ENCODE data around the gene SPDEF. TPM values are rescaled to one million over a fixed set of nuclear protein-coding genes. Genes with fewer than 3 reads are reported as not detected.

The SPDEF gene
- total RNA-seq, 2 experiments from 2014 or later: 0.18 TPM; not detected in 1

DNA sequence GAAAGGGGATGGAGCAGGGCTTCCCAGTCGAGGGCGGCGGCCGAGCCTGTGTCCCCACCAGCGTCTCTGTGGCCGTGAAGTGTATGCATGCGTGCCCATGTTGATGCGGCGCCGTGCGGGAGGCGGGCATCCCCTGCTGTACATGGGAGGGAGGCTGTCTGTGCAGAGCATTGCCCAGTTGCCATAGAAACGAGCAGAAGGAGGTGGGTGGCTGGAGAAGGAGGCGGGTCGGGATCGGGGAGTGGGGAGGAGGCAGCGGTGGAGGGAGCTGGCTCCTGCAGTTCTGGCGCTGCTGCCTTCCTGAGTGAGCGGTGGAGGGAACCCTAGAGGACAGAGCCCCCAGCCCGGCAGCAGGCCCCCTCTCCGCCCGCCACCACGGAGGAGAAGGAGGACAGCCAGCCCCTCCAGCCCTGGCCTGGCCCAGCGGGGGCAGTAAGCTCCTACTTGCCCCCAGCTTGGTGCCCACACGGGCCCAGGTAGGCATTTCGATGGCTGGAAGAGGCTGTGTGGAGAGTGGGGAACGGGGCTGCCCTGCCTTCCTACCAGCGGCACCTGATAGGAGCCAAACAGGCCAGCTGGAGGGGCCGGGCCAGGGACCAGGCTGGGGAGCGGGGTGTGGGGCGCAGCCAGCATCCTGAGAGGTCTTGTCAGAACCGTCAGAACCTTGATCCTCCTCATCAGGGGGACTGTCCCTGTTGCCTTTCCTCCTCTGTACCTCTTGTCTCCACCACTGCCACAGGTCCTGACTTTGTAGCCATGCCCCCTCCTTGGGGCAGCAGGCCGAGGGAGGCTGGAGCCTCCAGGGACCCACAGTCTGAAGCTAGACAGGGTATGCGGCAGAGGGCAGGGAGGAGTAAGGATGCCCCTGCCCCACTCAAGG is 41.3 kb downstream of the SPDEF start:
- Mint-ChIP-seq H3K4me1 (no peaks in the 10 kb centered on the region), H3K27me3 (peaks cover 3% of the 10 kb centered on the region), H3K27ac (no peak overlapping the region), H3K9me3 (ENCODE audit: low read depth) (peaks cover 2% of the 10 kb centered on the region), H3K4me3 (no peak overlapping the region), H3K36me3 (ENCODE audit: low read depth) (no peaks in the 10 kb centered on the region)
- POLR2A ChIA-PET: no interaction called here
- no peak for ATAC-seq
- CTCF ChIA-PET: interaction anchor here (0.6 to 0.7 kb wide), 2 partner anchors 55 to 373 kb away, joined by 3 to 4 read pairs; no protein-coding TSS in a partner anchor
- intact Hi-C loops (cut with DNase I, micrococcal nuclease): no loop called here
- no peak for DNase-seq

DNA sequence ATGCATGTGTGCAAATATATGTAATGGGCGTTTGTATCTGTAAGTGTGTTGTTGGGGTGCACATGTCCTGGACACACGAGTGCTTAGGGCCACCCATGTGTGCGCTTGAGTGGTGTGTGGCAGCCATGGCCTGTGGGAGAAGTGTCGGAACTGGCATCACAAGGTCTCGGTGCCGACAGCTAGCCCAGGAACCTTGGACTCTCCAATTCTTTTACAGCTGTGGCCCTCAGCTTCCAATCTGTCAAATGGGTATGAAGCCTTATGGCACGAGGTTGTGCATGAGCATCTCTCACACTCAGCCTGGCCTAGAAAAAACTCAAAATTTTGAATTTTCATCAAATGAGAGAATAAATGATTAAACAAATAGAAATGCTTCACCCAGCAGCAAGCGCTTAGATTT is 42.0 kb downstream of the SPDEF start:
- no peaks in the 10 kb centered on the region for H3K4me1 Mint-ChIP-seq
- intact Hi-C loops (cut with DNase I, micrococcal nuclease): no loop called here
- ATAC-seq (no peak), DNase-seq (no peak)
- H3K4me3 Mint-ChIP-seq: no peak overlapping the region
- peaks cover 3% of the 10 kb centered on the region for H3K27me3 Mint-ChIP-seq
- peaks cover 3% of the 10 kb centered on the region for H3K9me3 Mint-ChIP-seq (ENCODE audit: low read depth)
- H3K36me3 Mint-ChIP-seq (ENCODE audit: low read depth): no peaks in the 10 kb centered on the region
- ChIA-PET POLR2A (no interaction called here), CTCF (interaction anchor here (0.6 to 0.7 kb wide), 2 partner anchors 55 to 372 kb away, joined by 3 to 4 read pairs; no protein-coding TSS in a partner anchor)
- no peak overlapping the region for H3K27ac Mint-ChIP-seq

DNA sequence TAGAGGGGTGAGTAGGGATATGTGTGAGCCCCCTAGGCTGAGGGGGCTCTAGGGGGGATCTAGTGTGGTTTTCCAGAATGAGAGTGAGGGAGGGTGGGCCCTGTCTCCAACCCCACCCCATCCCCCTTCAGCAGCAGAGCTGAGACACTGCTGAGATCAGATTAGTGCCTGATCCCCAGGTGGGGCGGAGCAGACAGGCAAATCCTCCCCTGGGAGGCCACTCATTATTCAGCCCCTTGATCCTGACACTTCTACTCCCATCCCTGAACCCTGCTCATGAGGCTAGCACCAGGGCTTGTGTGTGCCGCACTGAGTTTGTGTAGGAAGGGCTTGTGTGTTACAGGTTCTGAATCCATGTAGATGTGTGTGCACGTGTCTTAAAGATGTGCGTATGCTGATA is 42.5 kb downstream of the SPDEF start:
- ATAC-seq (no peak), DNase-seq (no peak)
- intact Hi-C loops (cut with DNase I, micrococcal nuclease): no loop called here
- no peaks in the 10 kb centered on the region for H3K36me3 Mint-ChIP-seq (ENCODE audit: low read depth)
- no peak overlapping the region for H3K4me3 Mint-ChIP-seq
- H3K9me3 Mint-ChIP-seq (ENCODE audit: low read depth): peaks cover 4% of the 10 kb centered on the region
- H3K27me3 Mint-ChIP-seq: peaks cover 3% of the 10 kb centered on the region
- no peaks in the 10 kb centered on the region for H3K4me1 Mint-ChIP-seq
- POLR2A ChIA-PET: no interaction called here
- H3K27ac Mint-ChIP-seq: no peak overlapping the region
- CTCF ChIA-PET: no interaction called here

DNA sequence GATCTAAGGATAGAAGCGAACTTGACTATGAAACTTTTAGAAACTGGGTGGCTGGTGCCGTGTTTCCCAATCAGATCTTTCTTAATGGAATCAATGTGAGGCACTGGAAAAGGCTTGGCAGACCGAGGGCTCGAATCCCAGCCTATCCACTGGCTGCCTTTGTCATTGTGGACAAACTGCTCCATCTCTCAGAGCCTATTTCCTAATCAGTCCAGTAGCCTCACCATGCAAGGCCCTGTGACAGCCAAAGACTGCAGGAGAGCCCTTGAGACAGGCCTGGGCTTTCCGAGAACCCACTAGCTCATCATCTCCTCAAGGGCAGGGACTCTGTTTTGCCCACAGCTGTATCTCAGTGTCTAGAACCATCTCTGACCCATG is 43.4 kb downstream of the SPDEF start:
- ATAC-seq: no peak
- Mint-ChIP-seq H3K36me3 (ENCODE audit: low read depth) (no peaks in the 10 kb centered on the region), H3K27me3 (peaks cover 3% of the 10 kb centered on the region), H3K4me1 (no peaks in the 10 kb centered on the region), H3K4me3 (no peak overlapping the region), H3K27ac (no peak overlapping the region), H3K9me3 (ENCODE audit: low read depth) (peaks cover 4% of the 10 kb centered on the region)
- intact Hi-C loops (cut with DNase I, micrococcal nuclease): no loop called here
- CTCF ChIA-PET: interaction anchor here (1.6 kb wide), 1 partner anchor 53 kb away, joined by 5 read pairs; no protein-coding TSS in a partner anchor
- no peak for DNase-seq
- POLR2A ChIA-PET: no interaction called here

- ChIA-PET CTCF (interaction anchor here (1.6 kb wide), 1 partner anchor 52 kb away, joined by 5 read pairs; no protein-coding TSS in a partner anchor), POLR2A (no interaction called here)
- Mint-ChIP-seq H3K9me3 (ENCODE audit: low read depth) (peaks cover 4% of the 10 kb centered on the region), H3K27ac (no peak overlapping the region), H3K27me3 (peaks cover 3% of the 10 kb centered on the region), H3K4me3 (no peak overlapping the region), H3K4me1 (no peaks in the 10 kb centered on the region), H3K36me3 (ENCODE audit: low read depth) (no peaks in the 10 kb centered on the region)
- intact Hi-C loops (cut with DNase I, micrococcal nuclease): no loop called here
- ATAC-seq (no peak), DNase-seq (no peak)
Observed at GRCh38 chr6:34511915-34512737, 44.0 kb downstream of the SPDEF start.

- Mint-ChIP-seq H3K4me1 (no peaks in the 10 kb centered on the region), H3K27me3 (peaks cover 3% of the 10 kb centered on the region), H3K27ac (no peak overlapping the region), H3K36me3 (ENCODE audit: low read depth) (no peaks in the 10 kb centered on the region), H3K9me3 (ENCODE audit: low read depth) (peaks cover 4% of the 10 kb centered on the region), H3K4me3 (no peak overlapping the region)
- intact Hi-C loops (cut with DNase I, micrococcal nuclease): no loop called here
- ChIA-PET POLR2A (no interaction called here), CTCF (interaction anchor here (1.6 kb wide), 1 partner anchor 51 kb away, joined by 5 read pairs; no protein-coding TSS in a partner anchor)
- no peak for ATAC-seq
- no peak for DNase-seq
Observed at GRCh38 chr6:34511214-34511914, 44.8 kb downstream of the SPDEF start.

DNA sequence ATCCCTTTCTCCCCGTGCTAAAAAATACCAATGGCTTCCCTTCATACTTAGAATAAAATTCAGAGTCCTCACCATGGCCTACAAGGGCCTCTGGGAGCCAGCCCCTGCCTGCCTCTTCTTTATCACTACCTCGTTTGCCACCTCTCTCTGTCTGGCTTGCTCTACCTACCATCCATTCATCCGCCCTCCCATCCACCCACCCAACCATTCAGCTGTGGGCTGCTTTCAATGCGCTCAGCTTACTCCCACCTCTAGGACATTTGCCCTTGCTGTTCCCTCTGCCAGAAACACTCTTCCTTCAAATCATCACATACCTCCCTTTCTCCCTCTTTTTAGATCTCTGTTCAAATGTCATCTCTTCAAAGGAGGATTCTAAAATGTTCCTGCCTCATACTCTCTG is 45.8 kb downstream of the SPDEF start:
- intact Hi-C loops (cut with DNase I, micrococcal nuclease): no loop called here
- peaks cover 4% of the 10 kb centered on the region for H3K9me3 Mint-ChIP-seq (ENCODE audit: low read depth)
- POLR2A ChIA-PET: no interaction called here
- H3K27me3 Mint-ChIP-seq: peaks cover 3% of the 10 kb centered on the region
- ATAC-seq (no peak), DNase-seq (no peak)
- no peak overlapping the region for H3K27ac Mint-ChIP-seq
- CTCF ChIA-PET: no interaction called here
- no peak overlapping the region for H3K4me3 Mint-ChIP-seq
- H3K36me3 Mint-ChIP-seq (ENCODE audit: low read depth): no peaks in the 10 kb centered on the region
- H3K4me1 Mint-ChIP-seq: no peaks in the 10 kb centered on the region

GRCh38 chr6:34509782-34510181 is 46.3 kb downstream of the SPDEF start:
- ChIA-PET POLR2A (no interaction called here), CTCF (no interaction called here)
- intact Hi-C loops (cut with DNase I, micrococcal nuclease): no loop called here
- no peak overlapping the region for H3K27ac Mint-ChIP-seq
- no peak for DNase-seq
- no peaks in the 10 kb centered on the region for H3K36me3 Mint-ChIP-seq (ENCODE audit: low read depth)
- H3K4me3 Mint-ChIP-seq: no peak overlapping the region
- peaks cover 3% of the 10 kb centered on the region for H3K27me3 Mint-ChIP-seq
- H3K4me1 Mint-ChIP-seq: no peaks in the 10 kb centered on the region
- peaks cover 4% of the 10 kb centered on the region for H3K9me3 Mint-ChIP-seq (ENCODE audit: low read depth)
- ATAC-seq: no peak

- POLR2A ChIA-PET: interaction anchor here (0.6 kb wide), 1 partner anchor 1259 kb away, joined by 3 read pairs; no protein-coding TSS in a partner anchor
Observed at GRCh38 chr6:34508425-34508824, 47.7 kb downstream of the SPDEF start.

DNA sequence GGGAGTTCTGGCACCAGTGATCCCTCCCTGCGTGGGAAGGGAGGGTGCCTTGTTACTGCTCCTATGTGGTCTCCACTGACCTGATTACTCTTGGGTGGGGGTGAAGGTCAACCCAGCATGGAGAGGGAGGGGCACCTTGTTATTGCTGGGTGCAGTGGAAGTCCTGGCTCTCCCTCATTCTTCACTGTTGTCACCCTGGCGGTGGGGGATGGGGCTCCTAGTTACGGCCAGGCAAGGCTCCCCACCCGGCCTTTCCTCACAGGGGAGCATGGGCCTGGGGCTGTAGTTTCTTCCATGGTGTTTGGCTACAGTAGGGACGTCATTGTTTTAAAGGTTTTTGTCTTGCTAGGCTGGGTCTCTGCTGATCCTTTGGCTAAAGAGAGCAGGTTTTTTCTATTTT is 49.4 kb downstream of the SPDEF start:
- Mint-ChIP-seq H3K27me3 (no peaks in the 10 kb centered on the region), H3K27ac (no peak overlapping the region), H3K4me3 (no peak overlapping the region), H3K36me3 (ENCODE audit: low read depth) (no peaks in the 10 kb centered on the region), H3K9me3 (ENCODE audit: low read depth) (peaks cover 9% of the 10 kb centered on the region), H3K4me1 (no peaks in the 10 kb centered on the region)
- ChIA-PET CTCF (no interaction called here), POLR2A (no interaction called here)
- intact Hi-C loops (cut with DNase I, micrococcal nuclease): no loop called here
- no peak for ATAC-seq
- DNase-seq: no peak

More at GRCh38 chr6:34508425-34508824, 47.7 kb downstream of the SPDEF start:
- ATAC-seq: no peak
- CTCF ChIA-PET: interaction anchor here (1.3 kb wide), 1 partner anchor 101 kb away, joined by 4 read pairs; no protein-coding TSS in a partner anchor
- H3K9me3 Mint-ChIP-seq (ENCODE audit: low read depth): peaks cover 4% of the 10 kb centered on the region
- H3K36me3 Mint-ChIP-seq (ENCODE audit: low read depth): no peaks in the 10 kb centered on the region
- intact Hi-C loops (cut with DNase I, micrococcal nuclease): no loop called here
- no peak overlapping the region for H3K27ac Mint-ChIP-seq
- H3K27me3 Mint-ChIP-seq: no peaks in the 10 kb centered on the region
- no peak overlapping the region for H3K4me3 Mint-ChIP-seq
- no peaks in the 10 kb centered on the region for H3K4me1 Mint-ChIP-seq
- no peak for DNase-seq

GRCh38 chr6:34497411-34497810 is 58.7 kb downstream of the SPDEF start:
- no peak for DNase-seq
- no peak overlapping the region for H3K27ac Mint-ChIP-seq
- intact Hi-C loops (cut with DNase I, micrococcal nuclease): no loop called here
- H3K4me1 Mint-ChIP-seq: no peaks in the 10 kb centered on the region
- no peak for ATAC-seq
- H3K4me3 Mint-ChIP-seq: no peak overlapping the region
- H3K9me3 Mint-ChIP-seq (ENCODE audit: low read depth): peaks cover 8% of the 10 kb centered on the region
- ChIA-PET CTCF (no interaction called here), POLR2A (no interaction called here)
- H3K36me3 Mint-ChIP-seq (ENCODE audit: low read depth): no peaks in the 10 kb centered on the region
- peaks cover 2% of the 10 kb centered on the region for H3K27me3 Mint-ChIP-seq

All from activated CD4-positive, alpha-beta T cell treated with anti-CD3 and anti-CD28 coated beads for 36 hours (primary cell).